MM.1S (cell line): ENCODE data around the gene GP1BA.
"Not testable (repeated sequence)": the region's sequence is repeated elsewhere in the genome, so short reads cannot be mapped to it uniquely, and the experiment has no call there.

Experiments used
- DNase-seq: peaks from one replicate; pipeline ENCODE4 v3.0.0-alpha.2; 2015
- H2AFZ ChIP-seq: fragments of 300-600 bp; sonication (generic); 2 replicates; pipeline ENCODE4 v1.6.0; 2016; ENCODE audit warnings: antibody characterized with exemption, low read length
- H3F3A ChIP-seq: fragments of 300-600 bp; sonication (generic); 2 replicates; pipeline ENCODE4 v1.6.1; 2016; ENCODE audit warnings: mild to moderate bottlenecking, antibody characterized with exemption, low read length, moderate library complexity, mixed read lengths; ENCODE audit not compliant: insufficient read depth
- H3K27ac ChIP-seq: fragments of 300-600 bp; sonication (generic); 2 replicates; pipeline ENCODE4 v1.5.1; 2016; ENCODE audit warnings: mild to moderate bottlenecking, low read length
- H3K27me3 ChIP-seq: fragments of 300-600 bp; sonication (generic); replicated peaks from 2 replicates; pipeline ENCODE4 v1.6.0; 2016; ENCODE audit warnings: low read length; ENCODE audit not compliant: insufficient read depth
- H3K36me3 ChIP-seq: fragments of 300-600 bp; sonication (generic); replicated peaks from 2 replicates; pipeline ENCODE4 v1.6.1; 2016; ENCODE audit warnings: mild to moderate bottlenecking, low read length, mixed read lengths; ENCODE audit not compliant: insufficient read depth
- H3K4me1 ChIP-seq: fragments of 300-600 bp; sonication (generic); 2 replicates; pipeline ENCODE4 v1.6.1; 2016; ENCODE audit warnings: low read length, mixed read lengths
- H3K4me2 ChIP-seq: fragments of 300-600 bp; sonication (generic); 2 replicates; pipeline ENCODE4 v1.6.0; 2016; ENCODE audit warnings: low read depth, low read length
- H3K4me3 ChIP-seq: fragments of 300-600 bp; sonication (generic); 2 replicates; pipeline ENCODE4 v1.5.1; 2016; ENCODE audit warnings: low read length, mixed read lengths
- H3K79me2 ChIP-seq: fragments of 300-600 bp; sonication (generic); 2 replicates; pipeline ENCODE4 v1.6.1; 2016; ENCODE audit warnings: mixed run types, low read length, mixed read lengths
- H3K9ac ChIP-seq: fragments of 300-600 bp; sonication (generic); 2 replicates; pipeline ENCODE4 v1.6.1; 2016; ENCODE audit warnings: low read length, mixed read lengths
- H3K9me2 ChIP-seq: fragments of 300-600 bp; sonication (generic); replicated peaks from 2 replicates; pipeline ENCODE4 v1.6.1; 2016; ENCODE audit warnings: mild to moderate bottlenecking, low read length, mixed read lengths; ENCODE audit not compliant: insufficient read depth
- H3K9me3 ChIP-seq: fragments of 300-600 bp; sonication (generic); replicated peaks from 2 replicates; pipeline ENCODE4 v1.6.1; 2016; ENCODE audit warnings: mild to moderate bottlenecking, low read length, mixed read lengths; ENCODE audit not compliant: insufficient read depth
- H4K20me1 ChIP-seq: fragments of 300-600 bp; sonication (generic); 2 replicates; pipeline ENCODE4 v1.6.1; 2016; ENCODE audit warnings: mild to moderate bottlenecking, low read length, moderate library complexity, mixed read lengths; ENCODE audit not compliant: insufficient read depth
- CTCF ChIP-seq: fragments of 300-600 bp; sonication (generic); IDR thresholded peaks from 2 replicates; pipeline ENCODE4 v1.5.1; 2016; ENCODE audit warnings: antibody characterized with exemption, low read length, mixed read lengths
- EZH2 ChIP-seq: fragments of 300-600 bp; sonication (generic); optimal IDR thresholded peaks from 2 replicates; pipeline ENCODE3; 2017; ENCODE audit warnings: low read depth, mild to moderate bottlenecking, antibody characterized with exemption, low read length, mixed read lengths
- EZH2phosphoT487 ChIP-seq: fragments of 300-600 bp; sonication (generic); IDR thresholded peaks from 2 replicates; pipeline ENCODE4 v1.6.1; 2018; ENCODE audit warnings: antibody characterized with exemption, low read length

GP1BA gene

GRCh38 chr17:4919511-4920047, 12.5 kb upstream of the GP1BA start:
- H3K27ac ChIP-seq = no peak overlapping the region
- no peaks in the 10 kb centered on the region for H3K9me3 ChIP-seq
- H3K9me2 ChIP-seq = no peaks in the 10 kb centered on the region
- no peaks in the 10 kb centered on the region for H3K27me3 ChIP-seq
- no peak overlapping the region for H3K9ac ChIP-seq
- no peaks in the 10 kb centered on the region for H4K20me1 ChIP-seq
- no peak overlapping the region for H2AFZ ChIP-seq
- H3K36me3 ChIP-seq = no peaks in the 10 kb centered on the region
- TF ChIP-seq EZH2phosphoT487 = no peak
- TF ChIP-seq CTCF = no peak
- no peak for TF ChIP-seq EZH2
- no peaks in the 10 kb centered on the region for H3K79me2 ChIP-seq
- no peak overlapping the region for H3K4me3 ChIP-seq
- no peaks in the 10 kb centered on the region for H3K4me1 ChIP-seq
- no peak for DNase-seq
- no peaks in the 10 kb centered on the region for H3F3A ChIP-seq
- H3K4me2 ChIP-seq = no peak overlapping the region

GRCh38 chr17:4920351-4921048, 11.6 kb upstream of the GP1BA start:
- no peaks in the 10 kb centered on the region for H3K4me1 ChIP-seq

GRCh38 chr17:4921320-4921719, 10.8 kb upstream of the GP1BA start:
- no peaks in the 10 kb centered on the region for H3K79me2 ChIP-seq
- no peaks in the 10 kb centered on the region for H3K9me3 ChIP-seq
- H3F3A ChIP-seq = no peaks in the 10 kb centered on the region
- H3K36me3 ChIP-seq = no peaks in the 10 kb centered on the region
- TF ChIP-seq EZH2 = no peak
- no peak for TF ChIP-seq CTCF
- TF ChIP-seq EZH2phosphoT487 = no peak
- H2AFZ ChIP-seq = no peak overlapping the region
- H3K27me3 ChIP-seq = no peaks in the 10 kb centered on the region
- H3K9ac ChIP-seq = no peak overlapping the region
- H3K27ac ChIP-seq = no peak overlapping the region
- no peaks in the 10 kb centered on the region for H3K9me2 ChIP-seq
- H4K20me1 ChIP-seq = 0 out of 2 replicates have a peak, but pooled peaks cover 2% of the 10 kb centered on the region
- DNase-seq = no peak
- no peaks in the 10 kb centered on the region for H3K4me1 ChIP-seq
- H3K4me3 ChIP-seq = no peak overlapping the region
- no peak overlapping the region for H3K4me2 ChIP-seq

More at GRCh38 chr17:4920351-4921048, 11.6 kb upstream of the GP1BA start:
- Histone ChIP-seq H3K9me3 (no peaks in the 10 kb centered on the region), H3F3A (no peaks in the 10 kb centered on the region), H4K20me1 (no peaks in the 10 kb centered on the region), H3K27me3 (no peaks in the 10 kb centered on the region), H3K27ac (no peak overlapping the region), H2AFZ (no peak overlapping the region), H3K4me2 (no peak overlapping the region), H3K36me3 (no peaks in the 10 kb centered on the region), H3K79me2 (no peaks in the 10 kb centered on the region), H3K9me2 (no peaks in the 10 kb centered on the region), H3K4me3 (no peak overlapping the region), H3K9ac (no peak overlapping the region)
- TF ChIP-seq CTCF = no peak
- no peak for TF ChIP-seq EZH2phosphoT487
- no peak for TF ChIP-seq EZH2
- DNase-seq = no peak

GRCh38 chr17:4926577-4927335, 5.3 kb upstream of the GP1BA start:
- not testable (repeated sequence) for H4K20me1 ChIP-seq, H3K36me3 ChIP-seq, H3K4me1 ChIP-seq, H2AFZ ChIP-seq, DNase-seq, H3K79me2 ChIP-seq, H3K27me3 ChIP-seq, H3F3A ChIP-seq, H3K4me3 ChIP-seq, H3K9me2 ChIP-seq, H3K9me3 ChIP-seq, H3K4me2 ChIP-seq, H3K9ac ChIP-seq, H3K27ac ChIP-seq
